Aorta (tissue), 5 donors: Measurements from ENCODE around the gene HBG2. TPM values are rescaled to one million over a fixed set of nuclear protein-coding genes. Genes with fewer than 3 reads are reported as not detected.
"Not testable (repeated sequence)": the region's sequence is repeated elsewhere in the genome, so short reads cannot be mapped to it uniquely, and the experiment has no call there.

Experiments used
- ATAC-seq: fragments of 200-7000 bp; cut with Tn5 transposase; one replicate; pipeline ENCODE4 v1.9.1; 2022; ENCODE audit warnings: moderate library complexity; ENCODE audit not compliant: low FRiP score
- DNase-seq, 2 donors: peaks; one replicate each; pipeline ENCODE4 v3.0.0-alpha.2; 2020
- H3K27ac ChIP-seq, 2 donors: one replicate each; pipeline ENCODE4 v1.5.1; 2013; ENCODE audit warnings: low read length in 2 of 2, mild to moderate bottlenecking in 2 of 2, moderate library complexity in 2 of 2, control low read depth in 1 of 2, inconsistent platforms in 1 of 2, low read depth in 1 of 2
- H3K27me3 ChIP-seq, 2 donors: one replicate each; pipeline ENCODE4 v1.6.1; 2013; ENCODE audit warnings: control low read depth in 1 of 2, low read length in 1 of 2, mild to moderate bottlenecking in 1 of 2, moderate library complexity in 1 of 2; ENCODE audit not compliant: insufficient read depth in 2 of 2, control insufficient read depth in 1 of 2
- H3K36me3 ChIP-seq, 2 donors: one replicate each; pipeline ENCODE4 v1.6.1; 2013; ENCODE audit warnings: control low read depth in 1 of 2, low read length in 1 of 2, mild to moderate bottlenecking in 1 of 2; ENCODE audit not compliant: insufficient read depth in 2 of 2, control insufficient read depth in 1 of 2
- H3K4me1 ChIP-seq, 2 donors: one replicate each; pipeline ENCODE4 v1.6.1; 2013; ENCODE audit warnings: low read length in 2 of 2, control low read depth in 1 of 2, mild to moderate bottlenecking in 1 of 2, moderate library complexity in 1 of 2; ENCODE audit not compliant: insufficient read depth in 2 of 2, control insufficient read depth in 1 of 2
- H3K4me3 ChIP-seq, 2 donors: one replicate each; pipeline ENCODE4 v1.5.1; 2013; ENCODE audit warnings: low read length in 2 of 2, control low read depth in 1 of 2, mild to moderate bottlenecking in 1 of 2
- H3K9me3 ChIP-seq: one replicate; pipeline ENCODE4 v1.6.1; 2013; ENCODE audit warnings: mild to moderate bottlenecking, low read length; ENCODE audit not compliant: control insufficient read depth
- WGBS, 2 donors: extraction: QIAGEN DNeasy Blood & Tissue Kit; methylation state at CpG; one replicate each; pipeline ENCODE4 v1.1.7; 2013; 5-methylcytosine and 5-hydroxymethylcytosine counted together
- intact Hi-C, 2 donors: fragments of 100-400 bp; cut with DNase I; formaldehyde crosslinking; loops; one replicate each; pipeline versions ENCODE4 v1.14.2 to v1.15.0; 2022
- polyA plus RNA-seq, 2 donors: library from polyadenylated mRNA; stranded (reverse); fragments of 200-250 nt; gene quantifications; one replicate each; pipeline ENCODE4 v1.2.3, GENCODE V29; 2013
- total RNA-seq, 2 donors: library from RNA; stranded (reverse); fragmentation: NEBNext Ultra II Directional; extraction: Animal tissue kit (Norgen Biotek cat#: 25700); gene quantifications; one replicate each; pipeline ENCODE4 v1.2.1, GENCODE V29; 2021
- donor health status: healthy with polysubstance abuse.
- donor health status: Bipolar disorder and iron deficiency.
- donor health status: DM: no; HTN: no; CAD: no.
- donor health status: DM: no; HTN: no; CAD: no.
- donor health status: DM: yes; HTN: yes; CAD: no.

The HBG2 gene
- total and polyA plus RNA-seq, 4 donors = 0.23 to 0.78 TPM; not detected in 2

- ATAC-seq = not testable (repeated sequence)
- 56 to 65% methylated on average over 3 of the region's 9 CpGs for WGBS, 2 donors
These were observed 4.7 kb downstream of the HBG2 start, which contains the start of gene HBG1 for GRCh38 chr11:5249807-5250396. Gene HBG1, minus strand, starts transcription at chr11:5249857. Its CDS starts 53 bp downstream, at chr11:5249804.

GRCh38 chr11:5248498-5248897 lies 6.1 kb downstream of the HBG2 start:
- H3K27ac ChIP-seq, H3K27me3 ChIP-seq, H3K4me1 ChIP-seq, H3K9me3 ChIP-seq, H3K36me3 ChIP-seq, intact Hi-C loops, DNase-seq, ATAC-seq, H3K4me3 ChIP-seq: not testable (repeated sequence)
- 23 to 79% methylated on average over 7 of the region's 7 CpGs for WGBS, 2 donors

More at GRCh38 chr11:5249807-5250396, 4.7 kb downstream of the HBG2 start, which contains the start of gene HBG1:
- H3K4me3 ChIP-seq, H3K4me1 ChIP-seq, H3K27ac ChIP-seq, H3K9me3 ChIP-seq, intact Hi-C loops, H3K36me3 ChIP-seq, H3K27me3 ChIP-seq, DNase-seq: not testable (repeated sequence)

- no peaks in the 10 kb centered on the region for H3K4me1 ChIP-seq
- ATAC-seq (no peak), DNase-seq (no peak)
- H3K27me3 ChIP-seq = peaks cover 0 to 2% of the 10 kb centered on the region in 2 donors
- H3K9me3 ChIP-seq = peaks cover 2% of the 10 kb centered on the region
- 83 to 85% methylated on average over 3 of the region's 3 CpGs for WGBS, 2 donors
- no peak overlapping the region for H3K4me3 ChIP-seq
- intact Hi-C loops = no loop called here
- no peak overlapping the region for H3K27ac ChIP-seq
- H3K36me3 ChIP-seq = no peaks in the 10 kb centered on the region
These were observed 6.9 kb downstream of the HBG2 start for GRCh38 chr11:5247472-5248192.

GRCh38 chr11:5246772-5247471 lies 7.7 kb downstream of the HBG2 start:
- no peak overlapping the region for H3K4me3 ChIP-seq
- peaks cover 0 to 2% of the 10 kb centered on the region in 2 donors for H3K27me3 ChIP-seq
- WGBS, 2 donors = 70 to 74% methylated on average over 6 of the region's 6 CpGs
- no peaks in the 10 kb centered on the region for H3K36me3 ChIP-seq
- intact Hi-C loops = no loop called here
- H3K4me1 ChIP-seq = no peaks in the 10 kb centered on the region
- no peak for DNase-seq
- peaks cover 2% of the 10 kb centered on the region for H3K9me3 ChIP-seq
- ATAC-seq = no peak
- H3K27ac ChIP-seq = no peak overlapping the region

- intact Hi-C loops = no loop called here
- H3K4me3 ChIP-seq = no peak overlapping the region
- peaks cover 0 to 2% of the 10 kb centered on the region in 2 donors for H3K27me3 ChIP-seq
- no peak for DNase-seq
- H3K27ac ChIP-seq = no peak overlapping the region
- no peak for ATAC-seq
- H3K4me1 ChIP-seq = no peaks in the 10 kb centered on the region
- WGBS, 2 donors = 77 to 93% methylated on average over 2 of the region's 2 CpGs
- H3K9me3 ChIP-seq = peaks cover 2% of the 10 kb centered on the region
- H3K36me3 ChIP-seq = no peaks in the 10 kb centered on the region
These were observed 9.4 kb downstream of the HBG2 start for GRCh38 chr11:5245155-5245554.

- H3K9me3 ChIP-seq = peaks cover 2% of the 10 kb centered on the region
- DNase-seq = no peak
- no peak overlapping the region for H3K4me3 ChIP-seq
- WGBS, 2 donors = 75 to 79% methylated on average over 4 of the region's 4 CpGs
- ATAC-seq = no peak
- peaks cover 0 to 2% of the 10 kb centered on the region in 2 donors for H3K27me3 ChIP-seq
- no peaks in the 10 kb centered on the region for H3K36me3 ChIP-seq
- intact Hi-C loops = no loop called here
- no peaks in the 10 kb centered on the region for H3K4me1 ChIP-seq
- H3K27ac ChIP-seq = no peak overlapping the region
These were observed 10.8 kb downstream of the HBG2 start for GRCh38 chr11:5243816-5244180.

- peaks cover 2% of the 10 kb centered on the region for H3K9me3 ChIP-seq
- peaks cover 0 to 2% of the 10 kb centered on the region in 2 donors for H3K27me3 ChIP-seq
- intact Hi-C loops = no loop called here
- no peaks in the 10 kb centered on the region for H3K36me3 ChIP-seq
- DNase-seq (no peak), ATAC-seq (no peak)
- H3K27ac ChIP-seq = no peak overlapping the region
- WGBS, 2 donors = 68 to 71% methylated on average over 7 of the region's 7 CpGs
- H3K4me3 ChIP-seq = no peak overlapping the region
- no peaks in the 10 kb centered on the region for H3K4me1 ChIP-seq
These were observed 11.4 kb downstream of the HBG2 start for GRCh38 chr11:5242933-5243815.

GRCh38 chr11:5242208-5242607 lies 12.4 kb downstream of the HBG2 start:
- no peak overlapping the region for H3K4me3 ChIP-seq
- DNase-seq (no peak), ATAC-seq (no peak)
- no peaks in the 10 kb centered on the region for H3K4me1 ChIP-seq
- no peaks in the 10 kb centered on the region for H3K36me3 ChIP-seq
- H3K27me3 ChIP-seq = peaks cover 0 to 2% of the 10 kb centered on the region in 2 donors
- 40 to 42% methylated on average over 2 of the region's 2 CpGs for WGBS, 2 donors
- intact Hi-C loops = no loop called here
- no peak overlapping the region for H3K27ac ChIP-seq
- peaks cover 2% of the 10 kb centered on the region for H3K9me3 ChIP-seq
